Ammon's horn (tissue), 1 donor: Measurements from ENCODE around the gene TMEM41B.
A peak's percentile ranks its signal among the peaks of the same experiment; 100 is the strongest.
"Not testable (repeated sequence)": the region's sequence is repeated elsewhere in the genome, so short reads cannot be mapped to it uniquely, and the experiment has no call there.

Experiments used
- DNase-seq: peaks from one replicate; pipeline ENCODE4 v3.0.0-alpha.2; 2016; ENCODE audit warnings: low spot score

The TMEM41B gene, protein sequence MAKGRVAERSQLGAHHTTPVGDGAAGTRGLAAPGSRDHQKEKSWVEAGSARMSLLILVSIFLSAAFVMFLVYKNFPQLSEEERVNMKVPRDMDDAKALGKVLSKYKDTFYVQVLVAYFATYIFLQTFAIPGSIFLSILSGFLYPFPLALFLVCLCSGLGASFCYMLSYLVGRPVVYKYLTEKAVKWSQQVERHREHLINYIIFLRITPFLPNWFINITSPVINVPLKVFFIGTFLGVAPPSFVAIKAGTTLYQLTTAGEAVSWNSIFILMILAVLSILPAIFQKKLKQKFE

DNA sequence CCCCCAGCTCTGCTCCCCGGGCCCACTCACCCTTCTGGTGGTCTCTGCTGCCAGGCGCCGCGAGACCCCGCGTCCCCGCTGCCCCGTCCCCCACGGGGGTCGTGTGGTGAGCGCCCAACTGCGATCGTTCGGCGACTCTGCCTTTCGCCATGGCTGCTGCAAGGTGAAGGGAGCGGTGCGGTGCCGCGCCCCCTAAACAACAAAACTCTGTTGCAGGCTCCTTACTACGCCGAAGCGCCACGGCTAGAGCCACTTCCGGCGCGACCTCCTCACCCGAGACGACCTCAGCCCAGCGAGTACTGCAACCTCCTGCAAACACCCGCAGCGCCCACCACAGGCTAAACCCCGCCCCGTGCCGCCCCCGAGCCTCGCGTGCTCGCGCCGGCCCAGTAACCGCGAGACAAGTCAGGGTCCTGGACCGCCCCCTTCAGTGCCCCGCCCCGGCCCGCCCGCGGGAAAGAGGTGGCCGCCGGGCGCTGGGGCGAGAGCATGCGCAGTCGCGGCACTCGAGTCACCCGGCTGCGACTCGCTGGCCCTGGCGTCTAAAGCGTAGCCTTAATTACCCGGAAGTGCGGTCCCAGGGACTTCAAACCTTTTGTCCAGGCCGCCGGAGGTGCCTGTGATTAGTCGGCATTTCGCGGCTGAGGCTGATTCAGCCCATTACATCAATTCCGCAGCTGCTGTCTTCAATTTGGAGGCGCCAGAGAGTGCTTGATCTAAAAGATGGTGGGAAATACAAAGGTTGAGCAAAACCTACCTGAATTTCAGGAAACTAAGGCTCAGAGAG, at the start of gene TMEM41B:
Gene TMEM41B (minus strand): TSS at position 303 of the 787 bp plus-strand sequence. CDS start 152 bp downstream, at position 151.
- DNase-seq = peak; percentile 97

DNA sequence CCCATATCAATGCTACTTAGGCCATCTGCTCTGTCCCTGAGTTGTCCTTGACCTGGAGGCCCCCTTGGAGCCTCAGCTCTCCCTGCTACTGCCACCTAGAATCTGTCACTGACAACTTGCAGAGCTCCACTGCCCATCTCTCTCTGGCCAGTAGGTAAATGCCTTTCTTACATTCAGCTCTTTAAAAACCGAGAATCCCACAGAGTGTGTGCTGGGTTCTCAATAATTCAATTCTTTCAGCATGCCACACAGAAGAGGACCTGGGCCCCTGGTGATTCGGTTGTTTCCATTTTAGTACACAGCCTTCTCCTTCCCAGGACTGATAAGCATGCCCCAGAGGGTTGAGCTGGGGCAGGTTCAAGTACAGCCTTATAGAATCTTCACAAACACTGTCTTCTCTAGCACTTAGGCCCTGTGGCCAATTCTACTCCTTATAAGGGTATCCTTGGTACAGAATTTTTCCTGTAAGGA, 48.0 kb upstream of the TMEM41B start:
- DNase-seq = no peak

DNA sequence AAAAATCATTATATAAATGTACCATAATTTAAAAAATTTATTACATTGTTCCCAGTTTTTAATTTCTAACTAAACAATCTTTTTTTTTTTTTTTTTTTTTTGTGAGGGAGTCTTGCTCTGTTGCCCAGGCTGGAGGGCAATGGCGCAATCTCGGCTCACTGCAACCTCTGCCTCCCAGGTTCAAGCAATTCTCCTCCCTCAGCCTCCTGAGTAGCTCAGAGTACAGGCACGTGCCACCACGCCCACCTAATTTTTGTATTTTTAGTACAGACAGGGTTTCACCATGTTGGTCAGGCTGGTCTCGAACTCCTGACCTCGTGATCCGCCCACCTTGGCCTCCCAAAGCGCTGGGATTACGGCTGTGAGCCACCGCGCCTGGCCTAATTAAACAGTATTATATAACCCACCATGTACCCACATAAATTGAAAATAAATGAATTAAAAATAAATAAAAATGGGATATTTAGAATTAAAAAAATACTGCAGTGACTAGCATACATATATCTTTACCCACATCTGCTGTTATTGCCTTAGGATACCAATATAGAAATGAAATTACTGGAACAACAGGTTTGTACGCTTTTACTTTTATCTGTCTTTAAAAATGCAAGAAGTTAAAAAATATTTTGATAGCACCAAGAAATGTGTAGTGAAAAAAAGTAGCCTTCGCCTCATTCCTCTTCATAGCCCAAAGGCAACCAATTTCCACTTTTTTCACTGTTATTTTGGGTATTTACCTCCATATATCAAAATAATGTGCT, 46.6 kb upstream of the TMEM41B start:
- not testable (repeated sequence) for DNase-seq

DNA sequence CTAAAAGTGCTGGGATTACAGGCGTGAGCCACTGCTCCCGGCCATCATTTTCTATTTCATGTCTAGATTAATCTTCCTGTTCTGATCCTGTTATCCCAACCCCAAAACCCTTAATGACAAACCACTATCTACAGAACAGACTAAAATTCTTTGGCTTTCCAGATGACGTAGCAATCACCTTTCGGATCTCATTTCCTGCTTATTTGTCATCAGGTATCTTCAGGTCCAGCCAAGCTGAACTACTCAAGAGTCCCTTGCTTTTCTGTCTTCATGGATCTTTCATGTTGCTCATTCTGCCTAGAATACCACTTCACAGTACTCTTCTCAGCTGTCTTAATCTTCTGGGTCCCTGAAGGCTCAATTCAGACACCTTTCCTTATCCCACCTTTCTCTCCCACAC, 42.6 kb upstream of the TMEM41B start:
- DNase-seq = no peak

DNA sequence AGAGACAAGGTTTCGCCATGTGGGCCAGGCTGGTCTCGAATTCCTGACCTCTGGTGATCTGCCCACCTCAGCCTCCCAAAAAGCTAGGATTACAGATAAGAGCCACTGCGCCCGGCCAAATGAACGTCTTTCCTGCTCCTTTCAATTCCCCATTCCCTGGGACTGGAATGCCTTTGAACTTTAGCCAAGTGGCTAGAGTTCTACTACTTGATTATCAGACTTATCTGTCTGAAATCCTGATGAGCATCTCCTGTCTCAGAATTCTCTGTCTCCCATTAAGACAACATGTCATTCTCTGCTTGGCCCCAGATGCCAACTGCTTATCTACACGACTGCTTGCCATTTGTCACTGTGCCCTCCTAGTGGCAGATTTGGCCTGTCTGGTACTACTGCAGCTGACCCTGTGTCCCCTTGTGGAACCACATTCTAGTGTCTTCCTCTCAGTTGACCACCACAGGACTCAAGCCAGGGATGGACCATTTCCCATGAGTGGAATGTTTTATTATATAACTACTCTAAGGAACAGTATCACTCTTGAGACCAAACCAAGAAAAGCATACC, 37.0 kb upstream of the TMEM41B start:
- no peak for DNase-seq

DNA sequence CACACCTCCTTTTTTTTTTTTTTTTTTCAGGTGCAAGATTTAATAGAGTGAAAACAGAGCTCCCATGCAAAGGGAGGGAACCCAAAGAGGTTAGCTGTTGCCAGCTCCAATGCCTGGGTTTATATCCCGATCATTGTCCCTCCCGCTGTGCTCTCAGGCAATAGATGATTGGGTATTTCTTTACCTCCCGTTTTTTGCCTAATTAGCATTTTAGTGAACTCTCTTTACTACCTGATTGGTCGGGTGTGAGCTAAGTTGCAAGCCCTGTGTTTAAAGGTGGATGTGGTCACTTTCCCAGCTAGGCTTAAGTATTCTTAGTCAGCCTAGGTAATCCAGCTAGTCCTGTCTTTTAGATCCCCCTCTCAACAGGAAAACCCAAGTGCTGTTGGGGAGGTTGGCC, 33.4 kb upstream of the TMEM41B start:
- not testable (repeated sequence) for DNase-seq

DNA sequence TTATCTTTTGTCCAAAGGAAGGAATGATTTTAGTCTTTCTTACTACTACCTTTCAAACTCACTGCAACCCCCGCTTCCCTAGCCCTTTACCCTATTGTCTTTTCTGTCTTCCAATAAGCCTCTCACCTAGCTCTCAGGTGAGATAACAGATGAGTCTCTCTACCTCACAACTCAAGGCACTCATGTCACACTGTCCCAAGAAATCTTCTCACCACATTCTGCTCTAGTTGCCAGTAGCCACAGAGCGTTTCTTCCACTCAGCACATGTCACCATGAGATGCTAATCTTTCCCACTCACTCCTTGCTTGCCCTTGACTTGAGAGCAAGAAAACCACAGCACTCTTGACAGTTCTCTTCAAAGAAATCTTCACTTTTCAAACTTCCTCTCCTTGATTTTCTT, 32.7 kb upstream of the TMEM41B start:
- no peak for DNase-seq

DNA sequence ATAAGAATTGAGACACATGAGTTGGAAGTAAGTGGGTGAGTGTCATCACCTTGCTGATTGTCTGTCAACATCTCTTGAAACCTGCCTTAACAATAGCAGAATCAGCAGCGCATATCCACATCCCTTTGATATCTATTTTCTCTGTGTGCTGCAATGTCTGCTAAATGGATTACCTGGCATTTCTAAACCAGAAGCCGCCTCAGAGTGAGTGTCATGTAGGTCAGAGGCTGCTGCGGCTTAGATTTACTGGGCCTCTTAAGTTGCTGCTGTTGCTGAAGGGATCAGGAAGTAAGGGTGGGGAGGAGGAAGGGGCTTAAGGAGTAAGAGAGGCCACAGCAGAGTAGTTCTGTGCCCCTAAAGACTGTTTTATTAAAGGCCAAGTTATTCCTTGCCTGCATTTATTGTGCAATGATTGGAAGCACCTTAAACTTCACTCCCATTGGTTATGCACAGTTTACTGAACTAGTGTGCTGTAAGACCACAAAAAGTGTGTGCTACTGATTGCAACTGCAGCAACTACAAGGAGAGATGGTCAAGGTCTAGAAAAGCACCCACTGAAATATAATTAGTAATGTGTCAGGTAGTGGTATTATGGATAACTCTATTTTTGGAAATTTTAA, 29.8 kb upstream of the TMEM41B start:
- no peak for DNase-seq

DNA sequence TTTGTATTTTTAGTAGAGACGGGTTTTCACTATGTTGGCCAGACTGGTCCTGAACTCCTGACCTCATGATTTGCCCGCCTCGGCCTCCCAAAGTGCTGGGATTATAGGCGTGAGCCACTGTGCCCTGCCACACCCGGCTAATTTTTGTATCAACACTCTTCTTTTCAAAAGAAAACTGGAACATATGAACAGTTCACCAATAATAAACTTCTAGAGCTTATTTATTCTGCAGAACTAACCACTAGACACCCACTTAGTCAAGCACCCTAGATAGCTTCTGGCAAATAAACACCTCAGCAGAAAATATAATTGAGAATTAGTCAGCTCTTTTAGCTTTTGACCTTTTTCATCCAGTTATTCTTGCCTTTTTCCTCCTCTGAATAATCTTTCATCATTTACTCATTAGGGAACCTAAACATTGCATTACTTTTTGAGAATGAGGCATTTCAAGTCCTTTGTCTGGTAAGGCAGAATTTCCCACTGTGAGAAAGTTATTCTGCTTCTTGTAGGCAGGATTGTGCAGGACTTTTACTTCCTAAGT, 27.3 kb upstream of the TMEM41B start:
- no peak for DNase-seq

DNA sequence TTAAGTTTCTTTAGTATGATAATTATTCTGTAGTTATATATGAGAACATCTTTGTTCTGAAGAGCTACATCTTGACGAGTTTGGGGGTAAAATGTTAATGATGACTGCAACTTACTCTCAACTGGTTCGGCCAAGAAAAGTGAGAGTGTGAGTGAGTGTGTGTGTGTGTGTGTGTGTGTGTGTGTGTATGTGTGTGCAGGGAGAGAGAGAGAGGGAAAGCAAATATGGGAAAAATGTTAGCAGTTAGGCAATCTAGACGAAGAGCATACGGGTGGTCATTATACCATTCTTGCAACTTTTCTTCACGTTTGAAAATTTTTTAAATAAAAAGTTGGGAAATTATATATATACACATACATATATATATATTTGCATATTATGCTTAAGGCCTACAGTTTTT, 18.3 kb upstream of the TMEM41B start:
- DNase-seq = no peak

DNA sequence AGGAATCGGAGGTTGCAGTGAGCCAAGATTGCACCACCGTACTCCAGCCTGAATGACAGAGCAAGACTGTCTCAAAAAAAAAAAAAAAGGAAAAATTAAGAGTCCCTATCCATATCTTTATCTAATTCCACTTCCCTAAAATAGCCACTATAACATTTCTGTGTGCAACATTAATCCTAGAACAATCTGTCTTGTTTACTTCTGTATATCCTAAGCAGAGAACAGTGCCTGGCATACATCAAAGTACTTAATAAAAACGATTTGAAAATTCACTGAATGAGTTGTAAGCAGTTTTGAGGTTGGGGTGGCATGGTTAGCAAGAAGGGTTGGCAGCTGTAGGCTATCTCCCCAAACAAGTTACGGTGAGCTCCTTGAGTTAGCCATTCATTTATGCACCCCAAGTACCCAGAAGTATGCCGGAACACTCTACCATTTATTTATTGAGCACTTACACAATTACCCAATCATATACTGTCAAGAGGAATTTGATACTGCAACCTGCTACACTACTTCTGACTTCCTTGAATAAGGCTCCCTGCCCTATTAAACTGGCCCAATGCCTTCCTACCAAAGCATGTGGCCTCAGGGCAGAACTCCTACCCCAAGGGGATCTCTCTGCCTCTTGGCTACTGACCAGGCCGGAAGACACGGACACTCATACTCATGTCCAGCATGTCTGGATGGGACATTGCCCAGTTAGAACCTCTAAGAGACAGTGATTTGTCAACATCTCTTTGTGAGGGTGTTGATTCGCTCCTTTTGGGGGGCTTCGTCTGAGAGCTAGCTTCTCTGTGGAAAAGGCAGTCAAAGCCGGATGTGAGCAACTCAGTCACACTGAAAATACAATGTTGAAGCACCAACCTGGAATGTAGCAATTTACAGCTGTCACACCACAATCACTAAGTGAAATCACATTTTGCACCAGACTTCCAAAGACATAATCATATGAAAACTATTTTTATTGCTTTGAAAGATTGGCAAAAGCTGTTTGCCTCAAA, 16.3 kb upstream of the TMEM41B start:
- DNase-seq = no peak

DNA sequence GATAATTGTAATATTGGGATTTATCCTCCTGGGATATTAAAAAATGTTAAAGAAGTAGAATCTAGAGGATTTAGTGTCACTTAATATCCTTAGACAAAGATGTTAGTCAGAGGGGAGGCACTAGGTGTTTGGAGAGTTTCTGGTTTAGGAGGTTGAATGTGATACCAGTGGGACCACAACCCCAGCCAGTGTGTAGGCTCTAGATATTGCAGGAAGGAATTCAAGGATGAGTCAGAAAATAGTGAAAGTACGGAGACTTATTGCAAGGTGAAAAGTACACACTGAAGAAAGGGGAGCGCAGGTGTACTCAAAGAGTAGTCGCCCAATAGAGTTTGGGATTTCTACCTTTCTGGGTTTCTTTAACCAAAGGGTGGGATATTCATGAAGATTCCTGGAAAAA, 5.7 kb upstream of the TMEM41B start:
- DNase-seq = no peak

DNA sequence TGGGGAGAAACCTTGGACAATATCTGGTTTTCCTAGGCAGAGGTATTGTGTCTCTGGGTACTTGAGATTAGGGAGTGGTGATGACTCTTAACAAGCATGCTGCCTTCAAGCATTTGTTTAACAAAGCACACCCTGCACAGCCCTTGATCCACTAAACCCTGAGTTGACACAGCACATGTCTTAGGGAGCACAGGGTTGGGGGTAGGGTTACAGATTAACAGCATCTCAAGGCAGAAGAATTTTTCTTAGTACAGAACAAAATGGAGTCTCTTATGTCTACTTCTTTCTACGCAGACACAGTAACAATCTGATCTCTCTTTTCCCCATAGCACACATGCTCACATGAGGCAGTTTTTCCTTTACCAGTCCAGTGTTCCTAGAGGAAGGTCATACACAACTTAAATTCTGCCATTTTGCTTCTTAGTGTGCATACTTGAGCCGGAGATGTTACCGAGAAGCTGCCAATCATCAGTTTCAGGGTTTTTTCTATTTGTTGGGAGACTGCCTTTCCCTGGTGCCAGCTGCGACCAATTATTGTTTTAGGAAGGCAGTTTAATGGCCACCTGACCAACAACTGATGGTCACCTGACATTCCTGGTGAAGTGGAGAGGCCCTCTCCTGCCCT, 5.1 kb upstream of the TMEM41B start:
- DNase-seq = not testable (repeated sequence)

DNA sequence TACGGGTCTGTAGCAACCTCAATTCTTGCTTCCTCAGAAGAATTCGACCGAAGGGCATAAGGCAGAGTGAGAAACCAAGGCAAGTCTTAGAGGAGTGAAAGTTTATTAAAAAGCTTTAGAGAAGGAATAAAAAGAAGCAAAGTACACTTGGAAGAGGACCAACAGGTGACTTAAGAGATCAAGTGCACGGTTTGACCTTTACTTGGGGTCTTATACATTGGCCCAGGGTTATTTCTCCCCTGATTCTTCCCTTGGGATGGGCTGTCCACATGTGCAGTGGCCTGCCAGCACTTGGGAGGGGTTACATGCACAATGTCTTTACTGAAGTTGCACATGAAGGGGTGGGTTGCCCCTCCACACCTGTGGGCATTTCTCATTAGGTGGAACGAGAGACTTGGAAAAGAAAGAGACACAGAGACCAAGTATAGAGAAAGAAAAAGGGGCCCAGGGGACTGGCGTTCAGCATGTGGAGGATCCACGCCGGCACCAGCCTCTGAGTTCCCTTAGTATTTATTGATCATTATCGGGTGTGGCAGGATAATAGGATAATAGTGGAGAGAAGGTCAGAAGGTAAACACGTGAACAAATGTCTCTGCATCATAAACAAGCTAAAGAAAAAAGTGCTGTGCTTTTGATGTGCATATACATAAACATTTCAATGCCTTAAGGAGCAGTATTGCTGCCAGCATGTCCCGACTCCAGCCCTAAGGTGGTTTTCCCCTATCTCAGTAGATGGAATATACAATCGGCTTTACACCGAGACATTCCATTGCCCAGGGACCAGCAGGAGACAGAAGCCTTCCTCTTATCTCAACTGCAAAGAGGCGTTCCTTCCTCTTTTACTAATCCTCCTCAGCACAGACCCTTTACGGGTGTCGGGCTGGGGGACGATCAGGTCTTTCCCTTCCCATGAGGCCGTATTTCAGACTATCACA, 4.3 kb upstream of the TMEM41B start:
- not testable (repeated sequence) for DNase-seq

DNA sequence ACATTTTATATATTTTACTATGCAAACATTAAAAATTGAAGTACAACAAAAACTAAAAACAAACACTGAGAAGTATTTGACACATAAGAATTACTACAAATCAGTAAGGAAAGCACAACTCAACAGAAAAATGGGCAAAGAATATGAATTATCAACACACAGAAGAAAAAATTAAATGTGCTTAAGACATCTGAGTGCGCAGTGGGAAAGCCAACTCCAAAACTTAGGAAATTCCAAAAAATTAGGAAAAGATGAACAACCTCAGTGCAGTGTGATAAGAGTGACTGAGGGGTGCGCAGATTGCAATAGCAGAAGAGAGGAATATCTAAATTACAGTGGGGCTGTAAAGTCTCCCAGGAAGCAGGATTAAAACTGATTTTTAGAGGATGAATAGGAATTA, 1.9 kb upstream of the TMEM41B start:
- DNase-seq = no peak

DNA sequence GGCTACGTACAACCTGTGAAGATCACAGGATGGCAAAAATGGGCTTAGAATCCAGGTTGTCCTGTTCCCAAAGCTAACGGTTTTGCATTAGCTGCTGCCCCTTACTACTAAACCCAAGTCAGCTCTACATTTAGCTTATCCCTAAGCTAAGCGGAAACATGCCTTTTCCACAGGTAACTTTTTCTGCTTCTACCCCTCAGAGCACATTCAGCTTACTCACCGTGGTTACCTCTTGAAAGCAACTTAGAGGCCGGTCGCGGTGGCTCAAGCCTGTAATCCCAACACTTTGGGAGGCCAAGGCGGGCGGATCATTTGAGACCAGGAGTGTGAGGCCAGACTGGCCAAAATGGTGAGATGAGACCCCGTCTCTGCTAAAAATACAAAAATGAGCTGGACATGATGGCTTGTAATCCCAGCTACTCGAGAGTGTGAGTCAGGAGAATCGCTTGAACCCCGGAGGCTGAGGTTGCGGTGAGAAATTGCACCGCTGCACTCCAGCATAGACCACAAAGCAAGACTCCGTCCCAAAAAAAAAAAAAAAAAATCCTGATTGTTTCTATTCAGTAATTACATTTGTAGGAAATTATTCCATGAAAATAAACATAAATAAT, 790 bp upstream of the TMEM41B start:
- no peak for DNase-seq

DNA sequence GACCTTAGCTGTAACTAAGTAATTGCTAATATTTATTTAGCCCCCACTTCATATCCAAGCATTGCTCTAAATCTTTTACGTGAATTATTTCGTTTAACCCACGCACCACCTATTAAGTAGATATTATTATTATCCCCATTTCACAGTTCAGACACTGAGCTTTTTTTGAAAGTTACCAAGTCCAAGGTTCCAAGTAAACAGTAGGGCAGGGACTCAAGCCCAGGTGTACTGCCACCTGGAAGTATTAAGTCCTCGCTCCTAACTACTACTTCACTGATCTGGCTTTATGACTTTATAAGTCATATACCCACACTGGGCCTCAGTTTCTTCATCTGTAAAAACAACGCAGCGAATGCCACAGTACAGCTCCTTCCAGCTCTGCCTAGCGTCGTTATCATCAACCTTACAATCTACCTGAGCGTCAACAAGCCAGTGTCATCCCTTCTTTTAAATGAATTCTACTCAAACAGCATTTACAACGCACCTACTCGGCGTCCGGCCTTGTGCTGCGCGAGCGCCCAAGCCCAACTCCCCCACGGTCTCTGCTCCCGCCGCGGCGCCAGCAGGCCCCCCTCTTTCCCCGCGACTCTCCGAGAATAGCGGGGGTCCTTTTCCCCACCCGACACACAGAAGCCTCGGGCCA, 624 bp downstream of the TMEM41B start:
- peak; percentile 30 for DNase-seq
